HG02840 (cell line): ENCODE measurements around the gene PRRC2B.
"Not testable (repeated sequence)": the region's sequence is repeated elsewhere in the genome, so short reads cannot be mapped to it uniquely, and the experiment has no call there.

Source experiments
- ATAC-seq: cut with Tn5 transposase; IDR thresholded peaks from one replicate; pipeline ENCODE4 v1.9.1; 2021; ENCODE audit warnings: mild to moderate bottlenecking, moderate library complexity, moderate number of reproducible peaks; ENCODE audit not compliant: unreplicated experiment, low FRiP score

Gene PRRC2B

GRCh38 chr9:131432597-131433301 is 38.9 kb downstream of the PRRC2B start:
- no peak for ATAC-seq

GRCh38 chr9:131433302-131433854 is 39.5 kb downstream of the PRRC2B start:
- no peak for ATAC-seq

- ATAC-seq: no peak
These were observed 40.8 kb downstream of the PRRC2B start for GRCh38 chr9:131434673-131435072.

- ATAC-seq: no peak
These were observed 42.5 kb downstream of the PRRC2B start for GRCh38 chr9:131436376-131436775.

- ATAC-seq: no peak
These were observed 43.0 kb downstream of the PRRC2B start for GRCh38 chr9:131436865-131437271.

GRCh38 chr9:131438190-131438589 is 44.3 kb downstream of the PRRC2B start:
- no peak for ATAC-seq

GRCh38 chr9:131439224-131439623 is 45.3 kb downstream of the PRRC2B start:
- ATAC-seq: no peak

GRCh38 chr9:131441441-131441840 is 47.6 kb downstream of the PRRC2B start:
- ATAC-seq: no peak

- ATAC-seq: no peak
These were observed 48.5 kb downstream of the PRRC2B start for GRCh38 chr9:131442351-131442750.

GRCh38 chr9:131443648-131444047 is 49.8 kb downstream of the PRRC2B start:
- no peak for ATAC-seq

GRCh38 chr9:131446276-131446675 is 52.4 kb downstream of the PRRC2B start:
- no peak for ATAC-seq

GRCh38 chr9:131447148-131447547 is 53.3 kb downstream of the PRRC2B start:
- ATAC-seq: no peak

- ATAC-seq: no peak
These were observed 53.7 kb downstream of the PRRC2B start for GRCh38 chr9:131447600-131447999.

GRCh38 chr9:131448818-131449217 is 54.9 kb downstream of the PRRC2B start:
- ATAC-seq: no peak

GRCh38 chr9:131449276-131449675 is 55.4 kb downstream of the PRRC2B start:
- ATAC-seq: no peak

GRCh38 chr9:131454028-131454427 is 60.1 kb downstream of the PRRC2B start:
- ATAC-seq: no peak

GRCh38 chr9:131455655-131456054 is 61.8 kb downstream of the PRRC2B start:
- not testable (repeated sequence) for ATAC-seq

- ATAC-seq: no peak
These were observed 63.9 kb downstream of the PRRC2B start for GRCh38 chr9:131457746-131458145.

- ATAC-seq: no peak
These were observed 65.2 kb downstream of the PRRC2B start for GRCh38 chr9:131459056-131459455.

GRCh38 chr9:131461166-131461565 is 67.3 kb downstream of the PRRC2B start:
- no peak for ATAC-seq

GRCh38 chr9:131464354-131465000 is 70.6 kb downstream of the PRRC2B start:
- ATAC-seq: no peak

- ATAC-seq: no peak
These were observed 71.5 kb downstream of the PRRC2B start for GRCh38 chr9:131465401-131465800.
